Stimulated activated naive B cell treated with anti-CD40 and anti-IgM and Interleukin-4, amounts not matched to agents 10 μg/mL and 1 μg/mL and 100 μg/mL, for 72 hours (primary cell): ENCODE data around the gene PBRM1.

ENCODE experiments used
- ATAC-seq, 2 donors: fragments of 150-1000 bp; cut with Tn5 transposase; replicated peaks; 2 replicates each; pipeline ENCODE4 v1.10.0; 2021; ENCODE audit warnings: moderate library complexity in 1 of 2
- DNase-seq: peaks from one replicate; pipeline ENCODE4 v3.0.0; 2021
- H3K27ac Mint-ChIP-seq: one replicate; pipeline ENCODE4 v1.8.0; 2022; ENCODE audit warnings: mild to moderate bottlenecking, mixed read lengths
- H3K27me3 Mint-ChIP-seq, 2 donors: one replicate each; pipeline ENCODE4 v1.8.0; 2022; ENCODE audit warnings: mixed read lengths in 2 of 2
- H3K36me3 Mint-ChIP-seq, 2 donors: one replicate each; pipeline ENCODE4 v1.8.0; 2022; ENCODE audit warnings: mixed read lengths in 2 of 2, mild to moderate bottlenecking in 1 of 2
- H3K4me1 Mint-ChIP-seq, 2 donors: one replicate each; pipeline ENCODE4 v1.8.0; 2022; ENCODE audit warnings: mixed read lengths in 2 of 2, mild to moderate bottlenecking in 1 of 2
- H3K4me3 Mint-ChIP-seq, 2 donors: one replicate each; pipeline ENCODE4 v1.8.0; 2022; ENCODE audit warnings: mild to moderate bottlenecking in 2 of 2, mixed read lengths in 2 of 2, moderate library complexity in 1 of 2
- H3K9me3 Mint-ChIP-seq, 2 donors: one replicate each; pipeline ENCODE4 v1.8.0; 2022; ENCODE audit warnings: mixed read lengths in 2 of 2, mild to moderate bottlenecking in 1 of 2

PBRM1 gene

DNA sequence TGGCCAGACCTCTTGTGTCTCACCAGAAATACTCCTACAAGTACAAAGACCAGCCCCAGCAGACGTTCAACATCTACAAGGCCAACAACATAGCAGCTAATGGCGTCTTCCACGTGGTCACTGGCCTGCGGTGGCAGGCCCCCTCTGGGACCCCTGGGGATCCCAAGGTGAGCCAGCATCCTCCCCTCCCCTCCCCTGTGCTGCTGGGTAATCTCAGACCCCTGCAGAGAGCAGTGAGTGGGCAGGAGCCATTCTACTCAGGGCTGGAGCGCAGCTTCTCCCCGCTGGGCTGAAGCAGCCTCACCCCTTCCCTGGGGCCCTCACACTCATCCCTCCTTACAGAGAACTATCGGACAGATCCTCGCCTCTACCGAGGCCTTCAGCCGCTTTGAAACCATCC lies 180.7 kb downstream of the PBRM1 start:
- Mint-ChIP-seq H3K36me3 (no peaks in the 10 kb centered on the region), H3K4me1 (peaks cover 0 to 6% of the 10 kb centered on the region in 2 donors), H3K27ac (no peak overlapping the region)

GRCh38 chr3:52503788-52504424 lies 181.8 kb downstream of the PBRM1 start:
- H3K4me3 Mint-ChIP-seq = no peak overlapping the region
- DNase-seq (no peak), ATAC-seq (no peak)
- H3K36me3 Mint-ChIP-seq = no peaks in the 10 kb centered on the region
- peaks cover 0 to 1% of the 10 kb centered on the region in 2 donors for H3K27me3 Mint-ChIP-seq
- peaks cover 5 to 13% of the 10 kb centered on the region in 2 donors for H3K4me1 Mint-ChIP-seq
- H3K9me3 Mint-ChIP-seq = no peaks in the 10 kb centered on the region
- H3K27ac Mint-ChIP-seq = no peak overlapping the region

More for the DNA sequence above, 180.7 kb downstream of the PBRM1 start:
- no peaks in the 10 kb centered on the region for H3K27me3 Mint-ChIP-seq
- DNase-seq = no peak
- no peaks in the 10 kb centered on the region for H3K9me3 Mint-ChIP-seq
- no peak for ATAC-seq
- H3K4me3 Mint-ChIP-seq = no peak overlapping the region

DNA sequence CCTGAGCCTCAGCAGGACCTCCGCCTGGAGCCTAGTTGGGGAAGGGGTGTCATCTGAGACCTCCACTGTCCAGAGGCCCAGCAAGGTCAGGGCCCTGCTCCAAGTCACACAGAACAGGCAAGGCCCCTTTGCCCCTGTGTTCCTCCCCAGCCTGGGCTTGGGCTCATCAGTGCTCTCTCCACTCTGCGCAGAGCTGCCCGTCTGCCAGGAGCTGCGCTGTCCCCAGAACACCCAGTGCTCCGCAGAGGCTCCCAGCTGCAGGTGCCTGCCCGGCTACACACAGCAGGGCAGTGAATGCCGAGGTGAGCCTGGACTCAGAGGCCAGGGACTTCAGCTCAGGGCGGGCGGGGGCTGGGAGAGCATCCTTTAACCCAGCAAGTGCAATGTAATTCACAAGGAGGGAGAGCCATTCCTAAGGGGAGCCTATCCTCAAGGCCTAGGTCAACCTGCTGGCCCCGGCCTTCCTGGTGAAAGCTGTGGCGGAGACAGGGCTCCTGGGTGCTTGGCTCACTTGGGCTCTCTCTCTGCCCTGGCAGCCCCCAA lies 182.8 kb downstream of the PBRM1 start:
- DNase-seq = no peak
- H3K4me3 Mint-ChIP-seq = no peak overlapping the region
- no peak overlapping the region for H3K27ac Mint-ChIP-seq
- H3K27me3 Mint-ChIP-seq = peaks cover 0 to 6% of the 10 kb centered on the region in 2 donors
- ATAC-seq = no peak
- H3K36me3 Mint-ChIP-seq = no peaks in the 10 kb centered on the region
- no peaks in the 10 kb centered on the region for H3K9me3 Mint-ChIP-seq
- peaks cover 12 to 24% of the 10 kb centered on the region in 2 donors for H3K4me1 Mint-ChIP-seq

- Mint-ChIP-seq H3K9me3 (no peaks in the 10 kb centered on the region), H3K27ac (no peak overlapping the region), H3K4me3 (no peak overlapping the region), H3K4me1 (peaks cover 15 to 28% of the 10 kb centered on the region in 2 donors), H3K36me3 (no peaks in the 10 kb centered on the region), H3K27me3 (peaks cover 0 to 9% of the 10 kb centered on the region in 2 donors)
- DNase-seq (no peak), ATAC-seq (no peak)
Observed at GRCh38 chr3:52502001-52502400, 183.7 kb downstream of the PBRM1 start.

- peaks cover 15 to 28% of the 10 kb centered on the region in 2 donors for H3K4me1 Mint-ChIP-seq
- H3K27ac Mint-ChIP-seq = no peak overlapping the region
- no peak for ATAC-seq
- no peak overlapping the region for H3K4me3 Mint-ChIP-seq
- no peaks in the 10 kb centered on the region for H3K9me3 Mint-ChIP-seq
- peaks cover 3 to 16% of the 10 kb centered on the region in 2 donors for H3K27me3 Mint-ChIP-seq
- no peak for DNase-seq
- H3K36me3 Mint-ChIP-seq = no peaks in the 10 kb centered on the region
Observed at GRCh38 chr3:52501046-52501445, 184.7 kb downstream of the PBRM1 start.

- Mint-ChIP-seq H3K27me3 (peaks cover 9 to 25% of the 10 kb centered on the region in 2 donors), H3K4me1 (peaks cover 15 to 35% of the 10 kb centered on the region in 2 donors), H3K4me3 (peak overlapping the region in 1 of 2 donors; percentile 32), H3K36me3 (no peaks in the 10 kb centered on the region), H3K27ac (peak overlapping the region; percentile 11), H3K9me3 (no peaks in the 10 kb centered on the region)
- ATAC-seq (peak; percentile 90 to 91), DNase-seq (peak; percentile 53)
Observed at GRCh38 chr3:52498137-52499054, 187.3 kb downstream of the PBRM1 start.

DNA sequence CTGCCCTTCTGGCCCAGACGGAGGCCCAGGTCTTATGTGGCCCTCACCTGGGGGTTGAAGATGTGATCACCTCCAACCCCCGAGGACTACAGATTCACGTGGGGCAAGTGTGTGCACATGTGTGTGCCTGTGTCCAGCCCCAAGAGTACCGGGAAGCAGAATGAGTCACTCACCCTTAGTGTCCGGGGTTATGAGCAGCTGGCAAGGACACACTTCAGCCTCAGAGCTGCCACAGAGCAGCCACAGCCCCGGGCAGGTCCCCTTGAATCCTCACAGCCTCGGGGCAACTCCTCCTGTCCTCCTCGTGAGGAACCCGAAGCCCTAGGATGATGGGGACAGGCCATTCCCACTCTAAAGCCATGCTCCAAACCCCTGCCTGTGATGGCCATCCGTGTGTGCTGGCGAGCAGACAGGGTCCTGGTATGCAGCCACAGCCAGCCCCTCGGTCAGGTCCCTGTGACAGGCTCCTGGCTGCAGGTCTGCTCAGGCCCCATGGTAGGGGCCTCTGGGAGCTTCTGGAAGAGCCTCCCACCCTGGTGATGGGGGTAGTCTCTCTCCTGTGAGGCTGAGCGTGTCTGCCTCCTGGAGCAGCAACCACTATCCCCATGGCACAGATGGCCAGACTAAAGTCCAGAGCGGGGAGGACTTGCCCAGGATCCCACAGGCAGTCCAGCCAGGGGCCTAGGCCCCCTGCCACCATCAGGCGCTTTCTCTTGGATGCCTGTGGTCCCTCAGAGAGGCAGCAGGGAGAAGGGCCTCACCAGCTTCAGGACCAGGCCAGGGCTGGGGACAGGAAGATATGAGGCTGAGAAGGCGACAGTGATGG lies 189.7 kb downstream of the PBRM1 start:
- Mint-ChIP-seq H3K4me3 (no peak overlapping the region), H3K4me1 (peaks cover 15 to 35% of the 10 kb centered on the region in 2 donors), H3K27me3 (peaks cover 9 to 25% of the 10 kb centered on the region in 2 donors), H3K9me3 (no peaks in the 10 kb centered on the region), H3K27ac (no peak overlapping the region), H3K36me3 (peaks cover 15 to 22% of the 10 kb centered on the region in 2 donors)
- no peak for ATAC-seq
- DNase-seq = no peak
